Measurements from ENCODE around the gene TGIF1. TPM values are rescaled to one million over a fixed set of nuclear protein-coding genes. Genes with fewer than 3 reads are reported as not detected.

The TGIF1 gene
- total RNA-seq, 1 donor from 2014 or later, result 7.6 TPM

- intact Hi-C loops (cut with micrococcal nuclease), result no loop called here
Observed at GRCh38 chr18:3508576-3509549, 58.9 kb downstream of the TGIF1 start.

Other genes starting within 250 kb of the TGIF1 start
- 1.5 and 1.8 TPM in 2 replicates for gene MYOM1, start 230.2 kb upstream of the TGIF1 start, total RNA-seq
- gene MYL12A, start 202.4 kb upstream of the TGIF1 start, total RNA-seq, result 710 and 725 TPM in 2 replicates
- gene MYL12B, start 188.0 kb upstream of the TGIF1 start, total RNA-seq, result 314 and 331 TPM in 2 replicates

Measured in T-helper 2 cell treated with Interferon-gamma antibody and Interleukin-4, amounts not matched to agents 100 ng/mL and 5 ng/mL, for 36 hours (primary cell).